Measurements from ENCODE around the gene PKD1.

PKD1 gene

DNA sequence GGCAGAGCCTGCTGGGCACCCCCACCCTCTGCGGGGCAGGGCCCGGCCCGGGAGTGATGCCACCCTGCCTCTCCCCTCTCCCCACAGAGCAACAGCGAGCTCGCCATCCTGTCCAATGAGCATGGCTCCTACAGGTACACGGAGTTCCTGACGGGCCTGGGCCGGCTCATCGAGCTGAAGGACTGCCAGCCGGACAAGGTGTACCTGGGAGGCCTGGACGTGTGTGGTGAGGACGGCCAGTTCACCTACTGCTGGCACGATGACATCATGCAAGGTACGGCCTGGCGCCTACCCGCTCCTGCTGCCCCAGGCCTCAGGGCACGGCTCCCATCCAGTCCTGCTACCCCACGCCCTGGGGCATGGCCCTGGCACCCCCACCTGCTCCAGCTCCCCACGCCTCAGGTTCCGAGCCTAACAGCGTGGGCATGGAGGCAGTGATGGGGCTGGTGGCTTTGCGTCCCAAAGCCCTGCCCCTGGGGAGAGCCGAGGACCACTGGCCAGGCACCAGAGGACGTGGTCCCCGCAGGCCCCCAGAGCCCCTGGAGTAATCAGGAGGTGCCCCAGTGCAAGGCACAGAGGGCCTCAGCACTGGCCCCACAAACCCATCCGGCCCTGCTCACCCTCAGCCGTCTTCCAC is 49.5 kb downstream of the PKD1 start:
- DNase-seq: no peak

DNA sequence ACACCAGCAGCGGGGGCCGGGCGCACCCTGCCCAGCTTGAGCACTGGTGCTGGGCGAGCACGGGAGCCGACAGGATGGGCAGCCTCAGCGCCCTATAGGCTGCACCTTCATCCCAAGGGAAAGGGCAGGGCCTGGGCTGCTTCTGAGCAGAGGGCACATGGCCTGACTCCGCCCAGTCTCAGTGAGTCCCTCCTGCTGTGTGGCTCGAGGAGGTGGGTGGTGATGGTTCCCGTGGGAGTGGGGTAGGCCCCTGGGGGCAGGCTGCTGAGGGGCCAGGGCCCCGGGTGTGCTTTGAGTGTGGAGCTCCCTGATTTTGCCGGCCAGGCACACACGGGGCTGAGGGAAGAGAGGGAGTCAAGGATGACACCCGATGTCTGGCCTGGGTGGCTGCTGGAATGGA is 50.0 kb downstream of the PKD1 start:
- no peak for DNase-seq

DNA sequence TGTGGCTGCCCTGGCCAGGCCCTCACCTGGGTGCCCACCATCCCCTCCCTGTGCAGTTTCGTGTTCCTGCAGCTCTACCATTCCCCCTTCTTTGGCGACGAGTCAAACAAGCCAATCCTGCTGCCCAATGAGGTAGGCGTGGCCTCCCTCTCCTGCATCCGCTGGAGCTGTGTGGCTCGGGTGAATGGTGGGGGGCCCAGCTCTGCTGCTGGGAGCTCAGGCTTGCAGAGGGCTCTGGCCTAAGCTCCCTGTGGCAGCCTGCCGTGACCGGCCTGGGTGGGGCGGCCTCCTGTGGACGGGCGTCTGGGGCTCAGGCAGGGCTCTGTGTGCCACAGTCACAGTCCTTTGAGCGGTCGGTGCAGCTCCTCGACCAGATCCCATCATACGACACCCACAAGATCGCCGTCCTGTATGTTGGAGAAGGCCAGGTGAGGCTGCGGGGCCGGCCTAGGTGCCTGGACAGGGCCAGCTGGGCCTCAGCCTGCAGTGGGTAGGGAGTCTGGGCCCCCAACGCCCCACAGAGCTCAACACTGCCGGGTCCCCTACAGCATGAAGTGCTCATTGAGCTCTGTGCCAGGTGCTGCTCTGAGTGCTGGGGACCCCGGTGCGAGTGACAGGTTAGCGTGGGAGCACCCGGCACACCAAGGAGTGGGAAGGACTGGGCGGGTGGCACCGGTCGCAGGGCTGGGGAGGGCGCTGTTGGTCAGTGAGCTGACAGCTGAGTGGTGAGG is 50.6 kb downstream of the PKD1 start:
- no peak for DNase-seq

DNA sequence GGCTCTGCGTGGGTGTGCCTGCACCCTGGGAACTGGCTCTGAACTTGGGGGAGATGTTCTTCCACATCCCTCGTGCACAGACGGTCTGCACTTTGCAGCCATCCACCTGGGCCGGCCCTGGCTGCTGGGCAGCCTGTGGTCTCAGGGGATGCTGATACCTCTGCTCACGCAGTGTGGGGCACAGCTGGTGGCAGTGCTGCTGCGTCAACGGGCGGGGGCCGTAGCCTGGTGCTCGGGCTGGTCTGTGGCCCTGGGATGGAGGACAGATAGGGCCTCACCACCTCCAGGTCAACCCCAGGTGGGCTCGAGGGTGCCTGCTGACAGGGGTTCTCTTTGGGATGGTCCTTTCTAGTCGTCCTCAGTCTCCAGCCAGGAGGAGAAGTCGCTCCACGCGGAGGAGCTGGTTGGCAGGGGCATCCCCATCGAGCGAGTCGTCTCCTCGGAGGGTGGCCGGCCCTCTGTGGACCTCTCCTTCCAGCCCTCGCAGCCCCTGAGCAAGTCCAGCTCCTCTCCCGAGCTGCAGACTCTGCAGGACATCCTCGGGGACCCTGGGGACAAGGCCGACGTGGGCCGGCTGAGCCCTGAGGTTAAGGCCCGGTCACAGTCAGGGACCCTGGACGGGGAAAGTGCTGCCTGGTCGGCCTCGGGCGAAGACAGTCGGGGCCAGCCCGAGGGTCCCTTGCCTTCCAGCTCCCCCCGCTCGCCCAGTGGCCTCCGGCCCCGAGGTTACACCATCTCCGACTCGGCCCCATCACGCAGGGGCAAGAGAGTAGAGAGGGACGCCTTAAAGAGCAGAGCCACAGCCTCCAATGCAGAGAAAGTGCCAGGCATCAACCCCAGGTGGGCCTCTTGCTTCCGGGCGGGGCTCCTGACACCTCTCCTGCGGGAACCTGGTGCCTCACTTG is 51.6 kb downstream of the PKD1 start:
- no peak for DNase-seq

DNA sequence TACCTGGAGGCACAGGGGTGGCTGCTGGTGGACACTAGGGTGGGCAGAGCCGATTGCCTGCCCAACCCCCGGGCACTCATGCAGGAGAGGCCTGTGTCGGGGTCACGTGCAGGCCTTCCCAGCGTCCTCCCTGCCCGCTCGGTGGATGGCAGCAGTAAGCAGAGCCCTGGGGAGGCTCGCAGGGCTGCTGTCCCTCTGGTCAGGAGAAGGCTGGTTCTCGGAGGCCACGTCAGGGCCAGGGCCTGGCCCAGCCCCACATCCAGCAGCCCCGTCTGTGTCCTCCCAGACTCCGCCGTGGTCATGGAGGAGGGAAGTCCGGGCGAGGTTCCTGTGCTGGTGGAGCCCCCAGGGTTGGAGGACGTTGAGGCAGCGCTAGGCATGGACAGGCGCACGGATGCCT is 52.3 kb downstream of the PKD1 start:
- no peak for DNase-seq

DNA sequence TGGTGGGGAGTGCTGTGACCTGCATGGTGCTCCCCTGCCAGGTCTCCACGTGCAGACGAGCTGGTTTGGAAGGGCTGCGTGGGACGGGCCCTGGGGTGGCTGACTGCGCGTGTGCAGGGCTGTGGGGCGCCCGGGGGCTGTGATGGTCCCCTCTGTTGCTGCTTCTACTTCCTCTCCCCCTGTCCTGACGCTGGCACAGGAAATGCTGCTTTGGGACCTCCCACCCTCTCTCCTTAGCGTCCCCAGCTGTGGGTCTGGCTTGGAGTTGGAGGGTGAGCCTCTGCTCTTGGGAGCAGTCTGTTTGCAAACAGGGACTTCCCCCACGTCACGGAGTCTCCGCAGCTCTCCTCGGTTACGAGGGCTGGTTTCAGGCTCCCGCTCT is 52.7 kb downstream of the PKD1 start:
- no peak for DNase-seq

DNA sequence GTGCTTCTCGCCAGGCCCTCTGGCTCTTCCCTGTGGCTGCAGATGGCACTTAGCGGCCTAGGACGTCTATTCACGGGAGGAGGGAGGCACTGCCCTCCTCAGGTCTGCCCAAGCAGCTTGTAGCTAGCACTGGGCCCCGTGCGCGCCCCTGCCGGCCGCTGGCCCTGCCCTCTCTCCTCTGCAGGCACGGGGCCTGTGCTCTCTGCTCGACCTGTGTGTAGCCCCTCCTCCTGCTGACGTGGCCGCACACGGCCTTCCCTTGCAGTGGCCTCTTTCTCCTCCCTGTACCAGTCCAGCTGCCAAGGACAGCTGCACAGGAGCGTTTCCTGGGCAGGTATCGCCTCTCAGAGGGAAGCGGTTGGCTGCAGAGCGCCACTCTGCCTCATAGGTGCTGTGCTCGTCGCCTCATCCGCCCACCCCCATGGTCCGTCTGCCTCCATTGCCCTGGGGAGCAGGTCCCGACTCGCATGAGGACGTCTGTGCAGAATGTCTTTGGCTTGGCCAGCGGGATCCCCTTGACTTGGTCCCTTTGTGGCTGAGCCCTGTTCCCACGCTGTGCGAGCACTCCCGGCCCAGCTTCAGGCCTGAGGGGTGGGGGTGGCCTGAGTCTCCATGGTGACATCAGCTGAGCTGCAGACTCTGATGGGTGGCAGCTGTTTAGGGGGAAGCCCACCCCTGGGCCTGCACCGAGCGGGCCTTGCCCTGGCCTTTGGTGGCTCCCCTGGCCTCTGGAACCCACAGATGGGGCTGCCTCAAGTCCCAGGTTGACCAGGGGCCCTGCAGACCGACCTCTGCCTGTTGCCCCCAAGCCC is 53.3 kb downstream of the PKD1 start:
- no peak for DNase-seq

DNA sequence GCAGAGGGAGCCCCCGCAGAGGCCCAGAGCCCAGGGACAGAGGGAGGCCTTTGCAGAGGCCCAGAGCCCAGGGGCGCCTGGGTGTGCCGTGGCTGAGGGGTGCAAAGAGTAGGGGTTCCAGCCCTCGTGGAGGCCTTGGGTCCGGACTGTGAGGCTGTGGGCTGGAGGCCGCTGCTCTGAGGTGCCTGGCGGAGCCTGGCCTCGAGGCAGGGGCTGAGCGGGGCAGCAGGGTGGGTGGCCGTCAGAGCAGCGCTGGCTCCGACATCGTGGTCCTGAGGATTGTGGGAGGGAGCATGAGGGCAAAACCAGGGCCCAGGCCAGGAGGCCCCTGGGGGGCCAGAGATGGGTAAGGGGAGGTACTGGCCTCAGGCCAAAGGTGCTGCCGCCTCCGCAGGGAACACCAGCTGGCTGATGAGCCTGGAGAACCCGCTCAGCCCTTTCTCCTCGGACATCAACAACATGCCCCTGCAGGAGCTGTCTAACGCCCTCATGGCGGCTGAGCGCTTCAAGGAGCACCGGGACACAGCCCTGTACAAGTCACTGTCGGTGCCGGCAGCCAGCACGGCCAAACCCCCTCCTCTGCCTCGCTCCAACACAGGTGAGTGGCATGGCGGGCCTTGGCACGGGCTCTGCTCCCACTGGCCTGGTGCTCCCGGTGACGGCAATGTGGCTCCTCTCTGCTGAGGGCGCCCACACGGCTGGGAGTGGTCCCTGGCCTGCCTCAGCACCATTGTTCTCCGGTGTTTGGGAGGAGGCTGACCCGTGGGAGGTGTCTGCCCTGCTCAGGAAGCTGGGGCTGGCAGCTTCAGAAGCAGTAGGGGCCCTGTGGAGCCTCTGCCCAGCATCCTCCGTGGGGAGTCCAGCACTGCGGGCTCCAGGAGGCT is 54.3 kb downstream of the PKD1 start:
- DNase-seq: no peak

DNA sequence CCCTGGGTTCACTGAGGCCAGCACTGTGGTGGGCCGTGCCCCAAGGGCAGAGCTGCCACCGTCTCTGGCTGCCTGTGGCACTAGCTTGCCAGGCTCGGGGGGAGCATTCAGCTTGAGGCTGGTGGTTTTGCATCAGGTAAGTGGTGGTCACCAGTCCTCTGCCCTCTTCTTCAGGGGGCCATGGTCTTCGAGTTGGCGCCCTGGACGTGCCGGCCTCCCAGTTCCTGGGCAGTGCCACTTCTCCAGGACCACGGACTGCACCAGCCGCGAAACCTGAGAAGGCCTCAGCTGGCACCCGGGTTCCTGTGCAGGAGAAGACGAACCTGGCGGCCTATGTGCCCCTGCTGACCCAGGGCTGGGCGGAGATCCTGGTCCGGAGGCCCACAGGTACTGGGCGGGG is 55.7 kb downstream of the PKD1 start:
- DNase-seq: no peak

DNA sequence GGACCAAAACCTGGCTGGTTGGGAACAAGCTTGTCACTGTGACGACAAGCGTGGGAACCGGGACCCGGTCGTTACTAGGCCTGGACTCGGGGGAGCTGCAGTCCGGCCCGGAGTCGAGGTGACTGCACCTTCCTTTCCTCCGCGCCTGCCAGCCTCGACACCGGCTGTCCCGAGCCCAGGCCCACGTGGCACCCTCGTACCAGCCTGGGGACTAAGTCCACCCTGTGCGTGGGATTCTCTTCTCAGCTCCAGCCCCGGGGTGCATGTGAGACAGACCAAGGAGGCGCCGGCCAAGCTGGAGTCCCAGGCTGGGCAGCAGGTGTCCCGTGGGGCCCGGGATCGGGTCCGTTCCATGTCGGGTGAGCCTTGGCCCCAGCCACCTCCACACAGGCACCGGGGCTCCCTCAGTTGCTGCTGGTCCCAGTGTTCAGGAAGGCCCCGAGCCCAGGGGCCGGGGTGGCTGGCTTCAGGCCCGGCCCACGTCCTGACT is 56.3 kb downstream of the PKD1 start:
- no peak for DNase-seq

DNA sequence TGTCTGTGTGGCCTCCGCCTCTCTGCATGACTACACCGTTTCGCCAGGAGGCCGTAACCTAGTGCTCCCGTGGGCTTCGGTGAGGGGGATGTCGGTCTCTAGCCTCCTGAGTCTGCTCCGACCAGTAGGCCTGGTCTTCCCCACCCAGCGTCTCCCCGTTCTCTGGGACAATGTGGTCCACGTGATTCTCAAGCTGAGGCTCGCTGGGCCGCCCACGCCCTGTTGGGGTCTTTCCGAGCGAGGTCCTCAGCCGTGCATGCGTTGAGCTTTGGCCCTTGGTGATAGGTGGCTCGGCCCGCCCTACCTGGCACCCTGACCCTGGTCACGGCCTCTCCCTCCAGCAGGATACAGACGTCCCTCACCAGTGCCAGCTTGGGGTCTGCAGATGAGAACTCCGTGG is 57.0 kb downstream of the PKD1 start:
- DNase-seq: no peak

DNA sequence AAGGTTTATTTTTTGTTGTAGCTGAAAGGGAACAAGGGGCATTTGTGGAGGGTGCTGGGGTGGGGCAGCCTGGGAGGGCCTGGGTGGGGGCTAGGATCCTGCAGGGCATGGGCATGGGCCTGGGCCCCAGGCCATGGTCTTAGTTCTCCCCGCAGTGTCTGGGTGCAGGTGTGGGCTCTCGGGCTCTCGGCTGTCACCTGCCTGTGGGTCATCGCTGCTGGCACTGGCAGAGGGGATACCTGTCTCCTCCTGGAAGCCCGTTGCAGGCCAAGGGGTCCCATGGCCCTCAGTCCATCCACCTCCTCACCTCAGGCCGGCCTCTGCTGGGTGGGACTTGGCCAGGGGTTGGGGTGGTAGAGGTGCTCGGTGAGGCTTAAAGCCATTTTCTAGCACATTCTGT is 57.6 kb downstream of the PKD1 start:
- no peak for DNase-seq

DNA sequence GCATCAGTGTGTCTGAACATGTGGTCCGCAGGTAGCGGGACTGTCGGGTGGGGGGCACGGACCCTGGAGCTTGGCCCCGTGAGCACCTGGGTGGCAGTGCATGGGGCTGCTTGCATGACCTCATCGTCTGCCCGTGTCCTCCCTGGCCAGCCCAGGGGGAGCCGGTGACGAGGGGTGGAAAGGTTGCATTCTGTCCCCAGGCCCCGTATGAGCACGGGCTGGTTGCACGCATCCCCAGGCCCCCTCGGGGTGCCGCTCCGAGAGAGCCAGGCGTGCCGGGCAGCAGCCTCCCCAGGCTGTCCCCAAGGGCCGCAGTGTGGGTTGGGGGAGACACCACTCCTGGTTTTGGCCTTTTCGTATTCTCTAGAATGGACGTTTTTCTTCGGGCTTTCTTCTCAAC is 58.0 kb downstream of the PKD1 start:
- DNase-seq: no peak

DNA sequence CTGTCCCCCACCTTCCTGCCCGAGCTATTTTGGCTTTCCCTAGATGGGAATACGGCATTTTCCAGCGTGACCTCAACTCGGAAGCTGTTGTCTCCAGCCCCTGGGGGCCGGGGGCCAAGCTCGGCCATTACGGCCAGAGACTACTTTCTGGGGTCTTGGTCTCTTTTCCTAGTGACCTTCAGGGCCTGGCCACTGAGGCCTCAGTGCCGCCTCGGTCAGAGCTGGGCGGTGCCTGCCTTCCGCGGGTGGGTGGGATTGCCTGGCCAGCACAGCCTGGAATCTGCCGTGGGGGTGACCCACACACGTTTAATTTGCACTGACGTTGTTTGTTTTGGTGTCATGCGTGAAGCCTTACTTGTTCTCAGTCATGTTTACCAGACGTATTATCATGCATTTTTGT is 58.7 kb downstream of the PKD1 start:
- DNase-seq: no peak

DNA sequence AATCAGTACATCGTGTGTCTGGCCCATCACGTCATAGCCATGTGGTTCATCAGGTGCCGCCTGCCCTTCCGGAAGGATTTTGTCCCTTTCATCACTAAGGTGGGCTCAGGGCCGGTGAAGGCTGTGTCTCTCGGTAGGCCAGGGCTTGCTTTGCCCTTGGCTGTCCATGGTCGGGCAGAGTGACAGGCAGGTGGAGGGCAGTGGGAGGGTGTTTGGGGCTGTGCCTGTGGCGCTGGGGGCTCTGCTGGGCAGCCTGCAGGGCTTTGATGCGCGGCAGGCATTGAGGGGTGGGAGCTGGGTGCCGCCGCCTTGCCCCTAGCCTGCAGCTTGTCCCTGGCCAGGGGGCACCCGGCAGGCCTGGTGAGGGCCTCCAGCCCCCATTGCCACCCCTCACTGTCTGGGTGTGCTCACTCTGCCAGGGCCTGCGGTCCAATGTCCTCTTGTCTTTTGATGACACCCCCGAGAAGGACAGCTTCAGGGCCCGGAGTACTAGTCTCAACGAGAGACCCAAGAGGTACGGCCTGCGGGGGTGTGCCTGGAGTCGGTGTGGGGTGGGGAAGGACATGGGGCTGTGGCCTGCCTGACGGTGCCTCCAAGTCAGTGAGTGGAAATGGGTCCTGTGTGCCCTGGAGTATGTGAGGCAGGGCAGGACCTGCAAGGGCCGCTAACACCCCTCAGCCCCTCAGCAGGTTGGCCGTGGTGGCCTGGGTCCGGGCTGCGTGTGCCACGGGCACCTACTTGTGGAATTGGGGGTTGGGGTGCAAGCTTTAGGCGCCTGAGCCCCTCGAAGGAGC is 59.4 kb downstream of the PKD1 start:
- DNase-seq: no peak

DNA sequence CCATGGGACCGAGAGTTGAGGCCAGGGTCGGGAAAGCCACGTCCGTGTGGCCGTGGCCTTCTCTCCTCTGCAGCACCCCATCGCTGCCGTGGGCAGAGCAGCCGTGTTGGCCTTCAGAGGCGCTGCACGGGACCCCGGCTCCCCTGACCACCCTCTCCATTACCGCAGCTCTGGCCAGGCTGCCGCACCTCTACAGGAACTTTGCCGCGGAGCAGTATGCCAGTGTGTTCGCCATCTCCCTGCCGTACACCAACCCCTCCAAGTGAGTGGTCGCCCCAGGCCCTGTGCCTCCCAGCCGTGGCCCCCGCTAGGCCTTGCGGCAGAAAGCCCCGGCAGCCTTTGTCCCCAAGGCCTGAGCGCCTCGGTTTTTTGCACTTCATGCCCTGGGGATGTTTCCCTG is 60.1 kb downstream of the PKD1 start:
- DNase-seq: no peak

DNA sequence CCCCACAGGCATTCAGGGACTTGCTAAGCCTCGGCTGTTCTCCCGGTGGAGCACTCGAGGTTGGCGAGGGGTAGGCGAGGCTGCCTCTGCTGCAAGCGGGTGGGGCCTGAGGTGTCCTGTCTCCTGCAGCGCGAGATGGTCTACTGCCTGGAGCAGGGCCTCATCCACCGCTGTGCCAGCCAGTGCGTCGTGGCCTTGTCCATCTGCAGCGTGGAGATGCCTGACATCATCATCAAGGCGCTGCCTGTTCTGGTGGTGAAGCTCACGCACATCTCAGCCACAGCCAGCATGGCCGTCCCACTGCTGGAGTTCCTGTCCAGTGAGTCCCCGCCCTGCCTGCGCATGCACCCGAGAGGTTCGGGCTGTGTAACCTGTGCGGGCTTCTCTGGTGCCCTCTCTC is 61.6 kb downstream of the PKD1 start:
- no peak for DNase-seq

DNA sequence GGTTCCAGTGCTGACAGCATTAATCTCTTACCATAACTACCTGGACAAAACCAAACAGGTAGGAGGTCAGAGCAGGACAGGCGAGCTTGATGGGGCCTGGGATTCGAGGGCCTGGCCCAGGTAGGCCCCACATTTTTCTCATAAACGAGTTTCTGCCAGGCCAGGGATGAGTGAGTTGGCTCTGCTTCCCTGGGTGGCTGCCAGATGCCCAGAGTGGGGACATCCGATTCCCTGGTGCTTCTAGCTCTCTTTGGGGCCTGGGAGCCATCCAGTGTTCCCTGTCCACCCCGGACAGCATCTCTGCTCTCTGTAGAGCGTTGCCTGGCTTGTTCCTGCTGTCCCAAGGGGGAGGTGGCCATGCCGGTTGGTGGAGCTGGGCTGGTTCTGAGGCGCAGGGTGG is 62.8 kb downstream of the PKD1 start:
- DNase-seq: no peak

DNA sequence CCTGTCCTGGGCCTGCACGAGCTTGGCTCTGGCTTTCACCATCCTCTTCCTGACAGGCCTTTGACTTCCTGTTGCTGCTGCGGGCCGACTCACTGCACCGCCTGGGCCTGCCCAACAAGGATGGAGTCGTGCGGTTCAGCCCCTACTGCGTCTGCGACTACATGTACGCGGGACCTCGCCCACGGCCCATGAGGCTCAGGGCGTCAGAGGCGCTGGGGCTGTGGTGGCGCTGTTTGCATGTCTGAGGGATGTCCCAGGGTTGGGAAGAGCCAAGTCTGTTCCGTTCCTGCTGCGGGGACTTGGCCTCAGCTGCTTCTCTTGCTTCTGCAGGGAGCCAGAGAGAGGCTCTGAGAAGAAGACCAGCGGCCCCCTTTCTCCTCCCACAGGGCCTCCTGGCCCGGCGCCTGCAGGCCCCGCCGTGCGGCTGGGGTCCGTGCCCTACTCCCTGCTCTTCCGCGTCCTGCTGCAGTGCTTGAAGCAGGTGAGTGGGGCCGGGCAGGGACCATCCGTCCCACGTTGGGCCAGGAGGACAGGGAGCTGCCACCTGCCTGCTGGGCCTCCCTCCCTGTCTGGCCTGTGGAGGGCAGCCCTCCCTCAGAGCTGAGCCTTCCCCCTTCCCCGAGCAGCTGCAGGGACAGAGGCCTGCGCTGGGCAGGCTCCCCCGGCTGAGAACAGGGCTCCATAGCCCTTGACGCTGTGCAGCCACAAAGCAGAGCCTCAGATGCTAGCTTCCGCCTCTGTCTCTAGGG is 64.1 kb downstream of the PKD1 start:
- no peak for DNase-seq
